GM12874 (cell line): ENCODE measurements around the gene GATA6.

ENCODE experiments used
- CTCF ChIP-seq: IDR thresholded peaks from 2 replicates; pipeline ENCODE4 v1.5.1; 2011; ENCODE audit warnings: low read depth, mild to moderate bottlenecking, control low read depth, low read length, moderate library complexity; ENCODE audit not compliant: insufficient read depth

GATA6 gene

GRCh38 chr18:22169011-22169888 is at the start of gene GATA6:
GATA6 (plus strand) TSS chr18:22169589; CDS start chr18:22171145, 1,556 bp downstream.
- peak; percentile 23; the same call in 1 of the 2 replicates for TF ChIP-seq CTCF

- no peak for TF ChIP-seq CTCF
Observed at GRCh38 chr18:22124970-22125369, 44.4 kb upstream of the GATA6 start.

- TF ChIP-seq CTCF = no peak
Observed at GRCh38 chr18:22128954-22129353, 40.4 kb upstream of the GATA6 start.

GRCh38 chr18:22129778-22130177 is 39.6 kb upstream of the GATA6 start:
- TF ChIP-seq CTCF = no peak

GRCh38 chr18:22132258-22132657 is 37.1 kb upstream of the GATA6 start:
- TF ChIP-seq CTCF = no peak

GRCh38 chr18:22132763-22133162 is 36.6 kb upstream of the GATA6 start:
- TF ChIP-seq CTCF = no peak

- no peak for TF ChIP-seq CTCF
Observed at GRCh38 chr18:22136395-22136794, 33.0 kb upstream of the GATA6 start.
